Nephron progenitor cell (in vitro differentiated cells): ENCODE results near the gene ICOSLG.

Experiments
- DNase-seq: peaks from one replicate; pipeline ENCODE4 v3.0.0; 2021
- H3K27ac Mint-ChIP-seq: 2 replicates; pipeline ENCODE4 v1.8.0; 2021; ENCODE audit warnings: mild to moderate bottlenecking, moderate library complexity, mixed read lengths
- H3K27me3 Mint-ChIP-seq: 2 replicates; pipeline ENCODE4 v1.8.0; 2021; ENCODE audit warnings: mild to moderate bottlenecking, low read depth, mixed read lengths; ENCODE audit not compliant: poor library complexity
- H3K36me3 Mint-ChIP-seq: 2 replicates; pipeline ENCODE4 v1.8.0; 2021; ENCODE audit warnings: low read depth, mixed read lengths
- H3K4me1 Mint-ChIP-seq: 2 replicates; pipeline ENCODE4 v1.8.0; 2021; ENCODE audit warnings: mixed read lengths
- H3K4me3 Mint-ChIP-seq: 2 replicates; pipeline ENCODE4 v1.8.0; 2021; ENCODE audit warnings: mild to moderate bottlenecking, moderate library complexity, mixed read lengths
- H3K9me3 Mint-ChIP-seq: 2 replicates; pipeline ENCODE4 v1.8.0; 2021; ENCODE audit warnings: mild to moderate bottlenecking, moderate library complexity, mixed read lengths
- CTCF ChIP-seq: fragments of 200-600 bp; sonication (generic); IDR thresholded peaks from 2 replicates; pipeline ENCODE4 v1.5.0; 2021; ENCODE audit warnings: antibody characterized with exemption

The ICOSLG gene

GRCh38 chr21:44261675-44262295 is 21.0 kb upstream of the ICOSLG start, which contains the start of gene DNMT3L:
TSS of gene DNMT3L (minus strand) at chr21:44261897. CDS start at chr21:44261259, 638 bp downstream.
- no peak for DNase-seq
- H3K27me3 Mint-ChIP-seq, result peaks cover 18% of the 10 kb centered on the region
- no peaks in the 10 kb centered on the region for H3K36me3 Mint-ChIP-seq

GRCh38 chr21:44260791-44261631 is 20.3 kb upstream of the ICOSLG start:
- H3K4me3 Mint-ChIP-seq, result no peak overlapping the region
- H3K36me3 Mint-ChIP-seq, result no peaks in the 10 kb centered on the region
- no peaks in the 10 kb centered on the region for H3K9me3 Mint-ChIP-seq
- H3K4me1 Mint-ChIP-seq, result peaks cover 9% of the 10 kb centered on the region
- H3K27me3 Mint-ChIP-seq, result peaks cover 18% of the 10 kb centered on the region
- TF ChIP-seq CTCF, result no peak
- no peak for DNase-seq
- no peak overlapping the region for H3K27ac Mint-ChIP-seq

More at GRCh38 chr21:44261675-44262295, 21.0 kb upstream of the ICOSLG start, which contains the start of gene DNMT3L:
- TF ChIP-seq CTCF, result no peak
- no peak within 1 kb of the TSS for H3K4me3 Mint-ChIP-seq
- H3K9me3 Mint-ChIP-seq, result no peaks in the 10 kb centered on the region
- H3K27ac Mint-ChIP-seq, result no peak within 1 kb of the TSS
- H3K4me1 Mint-ChIP-seq, result peaks cover 15% of the 10 kb centered on the region

- TF ChIP-seq CTCF, result no peak
- peaks cover 9% of the 10 kb centered on the region for H3K4me1 Mint-ChIP-seq
These were observed 19.3 kb upstream of the ICOSLG start for GRCh38 chr21:44260066-44260465.

GRCh38 chr21:44259082-44259705 is 18.5 kb upstream of the ICOSLG start:
- no peak for TF ChIP-seq CTCF
- no peak for DNase-seq
- H3K4me1 Mint-ChIP-seq, result peaks cover 9% of the 10 kb centered on the region
- H3K27me3 Mint-ChIP-seq, result peaks cover 14% of the 10 kb centered on the region
- no peak overlapping the region for H3K27ac Mint-ChIP-seq
- H3K36me3 Mint-ChIP-seq, result no peaks in the 10 kb centered on the region
- no peak overlapping the region for H3K4me3 Mint-ChIP-seq
- no peaks in the 10 kb centered on the region for H3K9me3 Mint-ChIP-seq

More at GRCh38 chr21:44260066-44260465, 19.3 kb upstream of the ICOSLG start:
- Mint-ChIP-seq H3K9me3 (no peaks in the 10 kb centered on the region), H3K36me3 (no peaks in the 10 kb centered on the region), H3K4me3 (no peak overlapping the region), H3K27ac (no peak overlapping the region), H3K27me3 (peaks cover 18% of the 10 kb centered on the region)
- no peak for DNase-seq

GRCh38 chr21:44258056-44258725 is 17.4 kb upstream of the ICOSLG start:
- DNase-seq, result no peak
- Mint-ChIP-seq H3K4me1 (peaks cover 2% of the 10 kb centered on the region), H3K9me3 (no peaks in the 10 kb centered on the region), H3K27me3 (peaks cover 14% of the 10 kb centered on the region), H3K36me3 (no peaks in the 10 kb centered on the region), H3K27ac (no peak overlapping the region), H3K4me3 (no peak overlapping the region)
- TF ChIP-seq CTCF, result no peak
